Ishikawa (cell line): Measurements from ENCODE around the gene ZBED6.

Experiments used
- EP300 ChIP-seq: IDR thresholded peaks from 2 replicates; pipeline ENCODE4 v1.6.1; 2012; ENCODE audit warnings: borderline replicate concordance
- TEAD4 ChIP-seq: IDR thresholded peaks from 2 replicates; pipeline ENCODE4 v1.6.1; 2012

DNA sequence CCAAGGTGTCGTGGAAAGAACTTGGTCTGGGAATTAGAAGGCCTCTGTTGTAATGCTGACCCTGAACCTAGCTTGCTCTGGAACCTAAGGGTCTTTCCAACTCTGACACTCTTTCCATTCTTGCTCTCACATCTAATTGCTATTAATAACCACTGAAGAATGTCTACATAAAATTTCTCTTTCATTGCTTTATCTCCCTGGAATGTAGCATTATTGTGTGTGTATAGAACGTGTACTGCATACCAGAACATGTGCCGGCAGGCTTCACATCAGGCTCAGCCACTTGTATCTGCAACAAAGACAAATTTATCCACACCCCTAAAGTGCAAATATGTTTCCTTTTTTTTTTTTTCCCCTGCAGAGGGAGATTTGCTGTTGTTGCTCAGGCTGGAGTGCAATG is 44.4 kb upstream of the ZBED6 start:
- TF ChIP-seq EP300 = no peak
- TF ChIP-seq TEAD4 = no peak
